ENCODE results near the gene GOLT1A.

DNA sequence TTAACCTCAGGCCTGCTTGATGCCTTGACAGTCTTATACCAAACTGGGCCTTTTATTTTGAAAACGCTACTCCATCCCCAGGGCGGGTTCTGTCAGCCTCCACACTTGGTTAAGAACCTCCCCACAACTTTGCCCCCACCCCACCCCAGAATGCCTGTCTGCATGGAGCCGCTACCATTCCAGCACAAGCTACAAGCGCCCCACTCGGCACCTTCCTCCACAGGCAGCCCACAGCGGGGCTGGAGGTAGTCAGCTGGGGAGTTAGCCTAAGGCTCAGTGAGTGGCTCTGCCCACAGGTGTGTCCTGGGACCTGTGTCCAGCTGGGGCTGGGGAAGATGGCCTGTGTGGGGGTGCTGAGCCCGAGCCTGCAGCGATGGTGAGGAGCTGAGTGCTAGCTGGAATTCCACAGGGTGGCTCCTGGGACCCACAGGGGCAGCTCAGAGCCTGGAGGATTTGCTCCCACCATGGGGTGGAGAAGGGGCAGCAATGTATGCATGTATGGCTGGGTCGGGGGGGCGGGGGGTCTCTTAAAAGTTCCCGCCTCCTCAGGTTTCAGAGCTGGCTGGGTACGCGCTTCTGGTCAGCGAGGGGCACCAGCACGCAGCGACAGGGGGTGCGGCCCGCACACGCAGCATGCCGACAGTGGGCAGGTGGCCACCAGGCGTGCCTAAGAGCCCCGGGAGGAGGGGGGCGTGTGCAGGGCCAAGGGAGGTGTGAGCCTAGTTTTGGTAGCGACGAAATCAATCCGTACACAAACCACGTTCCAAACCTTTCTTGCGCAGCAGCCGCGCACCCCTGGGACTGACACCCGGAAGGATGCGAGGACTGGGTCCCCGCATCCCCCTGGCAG, 62.9 kb downstream of the GOLT1A start:
- TF ChIP-seq, protein P1, sequence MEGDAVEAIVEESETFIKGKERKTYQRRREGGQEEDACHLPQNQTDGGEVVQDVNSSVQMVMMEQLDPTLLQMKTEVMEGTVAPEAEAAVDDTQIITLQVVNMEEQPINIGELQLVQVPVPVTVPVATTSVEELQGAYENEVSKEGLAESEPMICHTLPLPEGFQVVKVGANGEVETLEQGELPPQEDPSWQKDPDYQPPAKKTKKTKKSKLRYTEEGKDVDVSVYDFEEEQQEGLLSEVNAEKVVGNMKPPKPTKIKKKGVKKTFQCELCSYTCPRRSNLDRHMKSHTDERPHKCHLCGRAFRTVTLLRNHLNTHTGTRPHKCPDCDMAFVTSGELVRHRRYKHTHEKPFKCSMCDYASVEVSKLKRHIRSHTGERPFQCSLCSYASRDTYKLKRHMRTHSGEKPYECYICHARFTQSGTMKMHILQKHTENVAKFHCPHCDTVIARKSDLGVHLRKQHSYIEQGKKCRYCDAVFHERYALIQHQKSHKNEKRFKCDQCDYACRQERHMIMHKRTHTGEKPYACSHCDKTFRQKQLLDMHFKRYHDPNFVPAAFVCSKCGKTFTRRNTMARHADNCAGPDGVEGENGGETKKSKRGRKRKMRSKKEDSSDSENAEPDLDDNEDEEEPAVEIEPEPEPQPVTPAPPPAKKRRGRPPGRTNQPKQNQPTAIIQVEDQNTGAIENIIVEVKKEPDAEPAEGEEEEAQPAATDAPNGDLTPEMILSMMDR (conservative IDR thresholded peaks at IDR 0.05; ENCODE audit: low read depth, low read length) = no peak
- no peak for TF ChIP-seq EZH2 (IDR thresholded peaks at IDR 0.05; ENCODE audit: borderline replicate concordance, low read depth, low read length, poor library complexity, severe bottlenecking)
